ENCODE data around the gene SMIM14. TPM values are rescaled to one million over a fixed set of nuclear protein-coding genes. Genes with fewer than 3 reads are reported as not detected.

SMIM14 gene
- total RNA-seq, 1 experiment from 2014 or later: 48.2 TPM

DNA sequence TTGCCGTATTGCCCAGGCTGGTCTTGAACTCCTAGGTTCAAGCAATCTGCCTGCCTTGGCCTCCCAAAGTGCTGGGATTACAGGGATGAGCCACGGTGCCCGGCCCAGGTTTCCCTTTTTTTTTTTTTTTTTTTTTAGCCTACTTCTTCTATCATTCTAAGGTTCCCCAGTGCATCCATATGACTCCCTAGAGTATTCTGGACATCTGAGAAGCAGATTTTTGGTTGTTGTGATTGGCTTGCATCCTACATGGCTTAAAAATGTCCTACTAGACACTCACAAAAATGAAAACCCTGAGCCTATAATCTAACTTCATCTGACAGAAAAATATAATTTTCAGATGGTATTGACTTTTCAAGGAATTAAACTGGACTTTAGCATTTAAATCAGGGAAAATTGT lies 41.7 kb downstream of the SMIM14 start:
- no peaks in the 10 kb centered on the region for H3K9me3 ChIP-seq (ENCODE audit: control insufficient read depth, insufficient read depth, low read depth, low read length)
- TF ChIP-seq, protein P1, sequence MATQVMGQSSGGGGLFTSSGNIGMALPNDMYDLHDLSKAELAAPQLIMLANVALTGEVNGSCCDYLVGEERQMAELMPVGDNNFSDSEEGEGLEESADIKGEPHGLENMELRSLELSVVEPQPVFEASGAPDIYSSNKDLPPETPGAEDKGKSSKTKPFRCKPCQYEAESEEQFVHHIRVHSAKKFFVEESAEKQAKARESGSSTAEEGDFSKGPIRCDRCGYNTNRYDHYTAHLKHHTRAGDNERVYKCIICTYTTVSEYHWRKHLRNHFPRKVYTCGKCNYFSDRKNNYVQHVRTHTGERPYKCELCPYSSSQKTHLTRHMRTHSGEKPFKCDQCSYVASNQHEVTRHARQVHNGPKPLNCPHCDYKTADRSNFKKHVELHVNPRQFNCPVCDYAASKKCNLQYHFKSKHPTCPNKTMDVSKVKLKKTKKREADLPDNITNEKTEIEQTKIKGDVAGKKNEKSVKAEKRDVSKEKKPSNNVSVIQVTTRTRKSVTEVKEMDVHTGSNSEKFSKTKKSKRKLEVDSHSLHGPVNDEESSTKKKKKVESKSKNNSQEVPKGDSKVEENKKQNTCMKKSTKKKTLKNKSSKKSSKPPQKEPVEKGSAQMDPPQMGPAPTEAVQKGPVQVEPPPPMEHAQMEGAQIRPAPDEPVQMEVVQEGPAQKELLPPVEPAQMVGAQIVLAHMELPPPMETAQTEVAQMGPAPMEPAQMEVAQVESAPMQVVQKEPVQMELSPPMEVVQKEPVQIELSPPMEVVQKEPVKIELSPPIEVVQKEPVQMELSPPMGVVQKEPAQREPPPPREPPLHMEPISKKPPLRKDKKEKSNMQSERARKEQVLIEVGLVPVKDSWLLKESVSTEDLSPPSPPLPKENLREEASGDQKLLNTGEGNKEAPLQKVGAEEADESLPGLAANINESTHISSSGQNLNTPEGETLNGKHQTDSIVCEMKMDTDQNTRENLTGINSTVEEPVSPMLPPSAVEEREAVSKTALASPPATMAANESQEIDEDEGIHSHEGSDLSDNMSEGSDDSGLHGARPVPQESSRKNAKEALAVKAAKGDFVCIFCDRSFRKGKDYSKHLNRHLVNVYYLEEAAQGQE (IDR thresholded peaks at IDR 0.05; ENCODE audit: insufficient read depth in 1 of 2, low read depth in 2 of 2, low read length in 1 of 2): no peak
- TF ChIP-seq POLR2AphosphoS5 (IDR thresholded peaks at IDR 0.05; ENCODE audit: low read depth, low read length): no peak
- no peak for TF ChIP-seq SIN3A (IDR thresholded peaks at IDR 0.05; ENCODE audit: borderline replicate concordance, insufficient read depth, low read depth, low read length)
- TF ChIP-seq TCF7L2 (IDR thresholded peaks at IDR 0.05; ENCODE audit: low read depth, low read length): no peak
- TF ChIP-seq, protein P2, sequence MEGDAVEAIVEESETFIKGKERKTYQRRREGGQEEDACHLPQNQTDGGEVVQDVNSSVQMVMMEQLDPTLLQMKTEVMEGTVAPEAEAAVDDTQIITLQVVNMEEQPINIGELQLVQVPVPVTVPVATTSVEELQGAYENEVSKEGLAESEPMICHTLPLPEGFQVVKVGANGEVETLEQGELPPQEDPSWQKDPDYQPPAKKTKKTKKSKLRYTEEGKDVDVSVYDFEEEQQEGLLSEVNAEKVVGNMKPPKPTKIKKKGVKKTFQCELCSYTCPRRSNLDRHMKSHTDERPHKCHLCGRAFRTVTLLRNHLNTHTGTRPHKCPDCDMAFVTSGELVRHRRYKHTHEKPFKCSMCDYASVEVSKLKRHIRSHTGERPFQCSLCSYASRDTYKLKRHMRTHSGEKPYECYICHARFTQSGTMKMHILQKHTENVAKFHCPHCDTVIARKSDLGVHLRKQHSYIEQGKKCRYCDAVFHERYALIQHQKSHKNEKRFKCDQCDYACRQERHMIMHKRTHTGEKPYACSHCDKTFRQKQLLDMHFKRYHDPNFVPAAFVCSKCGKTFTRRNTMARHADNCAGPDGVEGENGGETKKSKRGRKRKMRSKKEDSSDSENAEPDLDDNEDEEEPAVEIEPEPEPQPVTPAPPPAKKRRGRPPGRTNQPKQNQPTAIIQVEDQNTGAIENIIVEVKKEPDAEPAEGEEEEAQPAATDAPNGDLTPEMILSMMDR (IDR thresholded peaks at IDR 0.05): no peak
- H3K27me3 ChIP-seq (ENCODE audit: control insufficient read depth, insufficient read depth, low read length): no peaks in the 10 kb centered on the region
- DNase-seq (ENCODE audit: low read depth, low spot score) (no peak), ATAC-seq (no peak)
- no peaks in the 10 kb centered on the region for H3K36me3 ChIP-seq (ENCODE audit: control insufficient read depth, insufficient read depth, low read length)
- no peaks in the 10 kb centered on the region for H3K4me1 ChIP-seq (ENCODE audit: control insufficient read depth, insufficient read depth, low read length)
- ChIA-PET POLR2A (no interaction called here), CTCF (no interaction called here)
- H3K4me3 ChIP-seq (ENCODE audit: low read depth in 2 of 2, low read length in 2 of 2): no peak overlapping the region
- intact Hi-C loops (cut with micrococcal nuclease; ENCODE audit: unreplicated experiment) (no loop called here), in situ Hi-C loops (cut with HindIII; ENCODE audit: low pct_unique_long_range_greater_than_20kb, low sequenced_read_pairs) (no loop called here)
- no TSS peak for BruUV-seq (replicated peaks)
- H3K27ac ChIP-seq (ENCODE audit: low read length): no peak overlapping the region

DNA sequence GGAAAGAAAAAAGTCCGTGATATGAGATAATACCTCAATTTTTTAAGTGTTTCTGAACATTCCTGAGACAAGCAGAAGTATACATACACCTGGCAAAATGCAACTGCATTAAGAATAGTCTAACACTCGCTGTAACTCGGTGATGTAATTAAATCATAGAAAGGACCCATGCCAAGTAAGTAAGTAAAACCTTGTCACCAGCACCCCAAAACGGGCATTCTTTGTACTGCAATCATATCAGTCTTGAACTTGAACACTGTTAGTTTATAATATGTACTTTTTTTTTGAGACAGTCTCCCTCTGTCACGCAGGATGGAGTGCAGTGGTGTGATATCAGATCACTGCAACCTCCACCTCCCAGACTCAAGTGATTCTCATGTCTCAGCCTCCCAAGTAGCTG lies 47.4 kb downstream of the SMIM14 start:
- Histone ChIP-seq H3K36me3 (ENCODE audit: control insufficient read depth, insufficient read depth, low read length) (no peaks in the 10 kb centered on the region), H3K27me3 (ENCODE audit: control insufficient read depth, insufficient read depth, low read length) (no peaks in the 10 kb centered on the region), H3K27ac (ENCODE audit: low read length) (0 out of 2 replicates have a peak overlapping the region, but pooled peaks have one; percentile 15), H3K9me3 (ENCODE audit: control insufficient read depth, insufficient read depth, low read depth, low read length) (no peaks in the 10 kb centered on the region), H3K4me1 (ENCODE audit: control insufficient read depth, insufficient read depth, low read length) (no peaks in the 10 kb centered on the region), H3K4me3 (ENCODE audit: low read depth in 2 of 2, low read length in 2 of 2) (no peak overlapping the region)
- intact Hi-C loops (cut with micrococcal nuclease; ENCODE audit: unreplicated experiment): no loop called here
- TF ChIP-seq POLR2AphosphoS5 (IDR thresholded peaks at IDR 0.05; ENCODE audit: low read depth, low read length): no peak
- no peak for TF ChIP-seq SIN3A (IDR thresholded peaks at IDR 0.05; ENCODE audit: borderline replicate concordance, insufficient read depth, low read depth, low read length)
- ATAC-seq: no peak
- no peak for DNase-seq (ENCODE audit: low read depth, low spot score)
- POLR2A ChIA-PET: no interaction called here
- CTCF ChIA-PET: no interaction called here
- BruUV-seq (replicated peaks): no TSS peak
- in situ Hi-C loops (cut with HindIII; ENCODE audit: low pct_unique_long_range_greater_than_20kb, low sequenced_read_pairs): no loop called here

DNA sequence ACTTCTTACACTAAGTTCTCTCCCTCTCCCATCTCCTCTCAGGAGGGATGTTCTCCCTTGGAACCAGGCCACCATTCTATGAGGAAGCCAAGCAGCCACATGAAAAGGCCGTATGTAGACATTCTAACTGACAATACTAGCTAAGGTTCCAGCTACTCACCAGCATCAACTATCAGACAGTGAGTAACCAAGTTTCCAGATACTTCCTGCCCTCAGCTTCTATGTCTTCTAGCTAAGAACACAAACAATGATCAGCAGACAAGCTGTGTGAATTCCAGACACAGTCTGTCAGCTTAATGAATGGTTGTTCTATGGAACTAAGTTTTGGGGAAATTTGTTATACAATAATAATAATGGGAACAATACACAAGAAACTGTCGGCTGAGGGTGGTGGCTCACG lies 50.8 kb downstream of the SMIM14 start:
- DNase-seq (ENCODE audit: low read depth, low spot score): no peak
- POLR2A ChIA-PET: no interaction called here

More for the DNA sequence above, 50.8 kb downstream of the SMIM14 start:
- no peaks in the 10 kb centered on the region for H3K4me1 ChIP-seq (ENCODE audit: control insufficient read depth, insufficient read depth, low read length)
- ATAC-seq: no peak
- H3K9me3 ChIP-seq (ENCODE audit: control insufficient read depth, insufficient read depth, low read depth, low read length): no peaks in the 10 kb centered on the region
- H3K36me3 ChIP-seq (ENCODE audit: control insufficient read depth, insufficient read depth, low read length): no peaks in the 10 kb centered on the region
- in situ Hi-C loops (cut with HindIII; ENCODE audit: low pct_unique_long_range_greater_than_20kb, low sequenced_read_pairs): no loop called here
- intact Hi-C loops (cut with micrococcal nuclease; ENCODE audit: unreplicated experiment): no loop called here
- H3K4me3 ChIP-seq (ENCODE audit: low read depth in 2 of 2, low read length in 2 of 2): no peak overlapping the region
- H3K27ac ChIP-seq (ENCODE audit: low read length): 0 out of 2 replicates have a peak overlapping the region, but pooled peaks have one; percentile 36
- no TSS peak for BruUV-seq (replicated peaks)
- H3K27me3 ChIP-seq (ENCODE audit: control insufficient read depth, insufficient read depth, low read length): no peaks in the 10 kb centered on the region
- CTCF ChIA-PET: no interaction called here
- TF ChIP-seq TCF7L2 (IDR thresholded peaks at IDR 0.05; ENCODE audit: low read depth, low read length) (no peak), SIN3A (IDR thresholded peaks at IDR 0.05; ENCODE audit: borderline replicate concordance, insufficient read depth, low read depth, low read length) (no peak), POLR2AphosphoS5 (IDR thresholded peaks at IDR 0.05; ENCODE audit: low read depth, low read length) (no peak)
- TF ChIP-seq, protein P2 (IDR thresholded peaks at IDR 0.05): no peak
- TF ChIP-seq, protein P1 (IDR thresholded peaks at IDR 0.05; ENCODE audit: insufficient read depth in 1 of 2, low read depth in 2 of 2, low read length in 1 of 2): no peak
